GM12878 (cell line): ENCODE results near the gene ZMYND10. TPM values are rescaled to one million over a fixed set of nuclear protein-coding genes. Genes with fewer than 3 reads are reported as not detected.

Experiments used
- ATAC-seq: fragments of 200-7000 bp; cut with Tn5 transposase; 3 replicates; pipeline ENCODE4 v1.9.1; 2020; ENCODE audit warnings: mild to moderate bottlenecking, moderate library complexity
- BruUV-seq: library from RNA; stranded (reverse); fragments of 400-500 nt; replicated peaks from 2 replicates; lab custom pipeline; 2021; lab: Mats Ljungman, UMichigan
- CTCF ChIA-PET: fragments of 300-600 bp; sonication (Branson Sonifier 250); formaldehyde crosslinking; extraction: SDS; loops from one replicate; lab custom pipeline; 2021; ENCODE audit warnings: inconsistent platforms; lab: Yijun Ruan, JAX
- POLR2A ChIA-PET: fragments of 350-600 bp; formaldehyde crosslinking; extraction: SDS; loops from one replicate; lab custom pipeline; 2021; ENCODE audit warnings: inconsistent platforms; lab: Charles Lee
- RAD21 ChIA-PET: fragments of 300-600 bp; sonication (Branson Sonifier 250); formaldehyde crosslinking; loops from one replicate; lab custom pipeline; 2023; ENCODE audit warnings: antibody characterized with exemption; ENCODE audit not compliant: unreplicated experiment; lab: Charles Lee
- SMC1A ChIA-PET: fragments of 300-600 bp; sonication (Branson Sonifier 250); formaldehyde crosslinking; loops from one replicate; lab custom pipeline; 2023; ENCODE audit not compliant: unreplicated experiment, uncharacterized antibody; lab: Charles Lee
- DNase-seq: peaks from one replicate; pipeline ENCODE4 v3.0.0-alpha.2; 2011; ENCODE audit warnings: low read depth, low spot score
- FAIRE-seq: peaks from 3 replicates; lab custom pipeline; 2011; peaks lifted over from hg19 to GRCh38; lab: Jason Lieb, UNC
- H2AFZ ChIP-seq: 2 replicates; pipeline ENCODE4 v1.6.0; 2011; ENCODE audit warnings: low read depth, low read length, control low read depth; ENCODE audit not compliant: control insufficient read depth
- H3K27ac ChIP-seq: 2 replicates; pipeline ENCODE4 v1.5.1; 2011; ENCODE audit warnings: control low read depth; ENCODE audit not compliant: control insufficient read depth, insufficient read depth
- H3K27me3 ChIP-seq, 2 experiments: replicated peaks in 1 of 2; 2 replicates each; pipeline versions ENCODE4 v1.6.0 to v1.6.1; 2011; ENCODE audit warnings: low read length in 1 of 2; ENCODE audit not compliant: control insufficient read depth in 2 of 2, insufficient read depth in 2 of 2
- H3K36me3 ChIP-seq, 2 experiments: 2 replicates each; pipeline ENCODE4 v1.5.1; 2011; ENCODE audit warnings: low read length in 1 of 2; ENCODE audit not compliant: control insufficient read depth in 2 of 2, insufficient read depth in 2 of 2
- H3K4me1 ChIP-seq: 2 replicates; pipeline ENCODE4 v1.6.1; 2011; ENCODE audit warnings: mild to moderate bottlenecking, low read length, moderate library complexity, mixed read lengths; ENCODE audit not compliant: control insufficient read depth, insufficient read depth
- H3K4me2 ChIP-seq: 2 replicates; pipeline ENCODE4 v1.6.0; 2011; ENCODE audit warnings: control low read depth; ENCODE audit not compliant: control insufficient read depth, insufficient read depth
- H3K4me3 ChIP-seq: fragments of 200-600 bp; sonication (generic); 2 replicates; pipeline ENCODE4 v1.5.1; 2016
- H3K79me2 ChIP-seq: 2 replicates; pipeline ENCODE4 v1.6.0; 2011; ENCODE audit warnings: low read length; ENCODE audit not compliant: control insufficient read depth, insufficient read depth
- H3K9ac ChIP-seq: 2 replicates; pipeline ENCODE4 v1.8.0; 2011; ENCODE audit warnings: low read length, control low read depth, mixed read lengths; ENCODE audit not compliant: control insufficient read depth, insufficient read depth
- H3K9me3 ChIP-seq: replicated peaks from 3 replicates; pipeline ENCODE4 v1.5.1; 2011; ENCODE audit warnings: mild to moderate bottlenecking, low read length; ENCODE audit not compliant: control insufficient read depth, insufficient read depth
- H4K20me1 ChIP-seq: 2 replicates; pipeline ENCODE4 v1.6.0; 2011; ENCODE audit not compliant: control insufficient read depth, insufficient read depth
- ATF7 ChIP-seq: fragments of 450-650 bp; IDR thresholded peaks from 2 replicates; pipeline ENCODE4 v1.6.1; 2016; ENCODE audit warnings: low read depth, mild to moderate bottlenecking
- BACH1 ChIP-seq: fragments of 450-650 bp; IDR thresholded peaks from 2 replicates; pipeline ENCODE4 v1.6.1; 2017; ENCODE audit warnings: mild to moderate bottlenecking, borderline replicate concordance
- CREM ChIP-seq: IDR thresholded peaks from 2 replicates; pipeline ENCODE4 v1.6.1; 2014; ENCODE audit warnings: antibody characterized with exemption, low read depth
- EP300 ChIP-seq, 2 experiments: fragments of 150-350 bp in 1 of 2; IDR thresholded peaks; 2 replicates each; pipeline ENCODE4 v1.6.1; 2011 to 2012; ENCODE audit warnings: low read depth in 2 of 2, low read length in 2 of 2, borderline replicate concordance in 1 of 2, improper control_type of control experiment in 1 of 2, inconsistent platforms in 1 of 2; ENCODE audit not compliant: control insufficient read depth in 1 of 2
- LARP7 ChIP-seq: fragments of 450-650 bp; IDR thresholded peaks from 2 replicates; pipeline ENCODE4 v1.6.1; 2017; ENCODE audit warnings: mild to moderate bottlenecking
- NBN ChIP-seq: fragments of 450-650 bp; IDR thresholded peaks from 2 replicates; pipeline ENCODE4 v1.6.1; 2016
- NFYA ChIP-seq: IDR thresholded peaks from 2 replicates; pipeline ENCODE4 v1.6.1; 2011; ENCODE audit warnings: low read depth, mild to moderate bottlenecking, low read length, improper control_type of control experiment, borderline replicate concordance
- NR2F1 ChIP-seq: fragments of 450-650 bp; conservative IDR thresholded peaks from 2 replicates; pipeline ENCODE4 v1.6.1; 2017; ENCODE audit warnings: mild to moderate bottlenecking
- NRF1 ChIP-seq: conservative IDR thresholded peaks from 2 replicates; pipeline ENCODE4 v1.6.1; 2011; ENCODE audit warnings: mild to moderate bottlenecking, low read depth, low read length, improper control_type of control experiment
- POLR2AphosphoS5 ChIP-seq: IDR thresholded peaks from 2 replicates; pipeline ENCODE4 v1.6.1; 2011; ENCODE audit warnings: mild to moderate bottlenecking, low read length, inconsistent platforms
- RB1 ChIP-seq: fragments of 450-650 bp; formaldehyde crosslinking; IDR thresholded peaks from 2 replicates; pipeline ENCODE4 v1.6.1; 2017; ENCODE audit warnings: mild to moderate bottlenecking, borderline replicate concordance
- RFX5 ChIP-seq: IDR thresholded peaks from 2 replicates; pipeline ENCODE4 v1.6.1; 2011; ENCODE audit warnings: low read depth, low read length, improper control_type of control experiment
- SMAD5 ChIP-seq: IDR thresholded peaks from 2 replicates; pipeline ENCODE4 v1.6.1; 2016; ENCODE audit warnings: antibody characterized with exemption, low read depth
- SP1 ChIP-seq: IDR thresholded peaks from one replicate; pipeline ENCODE4 v1.6.1; 2011; ENCODE audit warnings: low read depth, low read length
- YBX1 ChIP-seq: fragments of 450-650 bp; IDR thresholded peaks from 2 replicates; pipeline ENCODE4 v1.6.1; 2016; ENCODE audit warnings: antibody characterized with exemption
- YY1 ChIP-seq: IDR thresholded peaks from 2 replicates; pipeline ENCODE4 v1.6.1; 2011; ENCODE audit warnings: low read depth, mild to moderate bottlenecking, low read length
- ZNF207 ChIP-seq: fragments of 450-650 bp; IDR thresholded peaks from 2 replicates; pipeline ENCODE4 v1.6.1; 2014; ENCODE audit warnings: antibody characterized with exemption, mild to moderate bottlenecking, borderline replicate concordance
- WGBS: methylation state at CpG from one replicate; pipeline ENCODE4 v1.1.6; 2016; ENCODE audit warnings: low lambda C conversion rate; ENCODE audit not compliant: insufficient replicate concordance, insufficient coverage; ENCODE audit errors: missing lambda C conversion rate; 5-methylcytosine and 5-hydroxymethylcytosine counted together
- in situ Hi-C: fragments of 300-500 bp; cut with MboI; formaldehyde crosslinking; loops from 9 replicates; pipeline ENCODE4 v1.14.3; 2018; ENCODE audit warnings: mixed read lengths
- intact Hi-C: fragments of 100-400 bp; cut with micrococcal nuclease; formaldehyde crosslinking; loops from one replicate; pipeline ENCODE4 v1.14.2; 2022; ENCODE audit not compliant: unreplicated experiment
- polyA plus RNA-seq, 11 experiments: library from polyadenylated mRNA; depleted of rRNA in 4 of 11; unstranded in 6 of 11; stranded (reverse) in 5 of 11; fragments of >200 nt; fragmentation: Nextera tagmentation in 4 of 11; fragmentation: Illumina TruSeq in 1 of 11; extraction: Ambion mirVana in 4 of 11; extraction: Trizol in 1 of 11; gene quantifications; 1 replicate in 1 of 11; 2 replicates in 10 of 11; pipeline versions ENCODE4 v1.2.1 to v1.2.3, GENCODE V29; 2011 to 2016; ENCODE audit warnings: inconsistent platforms in 2 of 11, missing spikeins in 2 of 11, low read depth in 1 of 11
- total RNA-seq, 4 experiments: library from RNA; depleted of rRNA in 3 of 4; stranded (reverse); fragments of >200 nt in 3 of 4; fragmentation: Illumina TruSeq in 1 of 4; extraction: Trizol in 1 of 4; gene quantifications; 2 replicates each; pipeline versions ENCODE4 v1.2.1 to v1.2.3, GENCODE V29; 2013 to 2021
- TF ChIP-seq, protein P1 (sequence below): fragments of 450-650 bp; IDR thresholded peaks from 2 replicates; pipeline ENCODE4 v1.6.1; 2016; ENCODE audit warnings: mild to moderate bottlenecking, moderate library complexity, borderline replicate concordance
- TF ChIP-seq, protein P2 (sequence below): IDR thresholded peaks from 2 replicates; pipeline ENCODE4 v1.6.1; 2012; ENCODE audit warnings: low read depth, low read length, improper control_type of control experiment

The ZMYND10 gene
- total and polyA plus RNA-seq, 10 of the 15 experiments (the other 5 are each of a cell fraction or from before 2014, with no cell fraction given) = 0.11 to 1.0 (median 0.37) TPM

DNA sequence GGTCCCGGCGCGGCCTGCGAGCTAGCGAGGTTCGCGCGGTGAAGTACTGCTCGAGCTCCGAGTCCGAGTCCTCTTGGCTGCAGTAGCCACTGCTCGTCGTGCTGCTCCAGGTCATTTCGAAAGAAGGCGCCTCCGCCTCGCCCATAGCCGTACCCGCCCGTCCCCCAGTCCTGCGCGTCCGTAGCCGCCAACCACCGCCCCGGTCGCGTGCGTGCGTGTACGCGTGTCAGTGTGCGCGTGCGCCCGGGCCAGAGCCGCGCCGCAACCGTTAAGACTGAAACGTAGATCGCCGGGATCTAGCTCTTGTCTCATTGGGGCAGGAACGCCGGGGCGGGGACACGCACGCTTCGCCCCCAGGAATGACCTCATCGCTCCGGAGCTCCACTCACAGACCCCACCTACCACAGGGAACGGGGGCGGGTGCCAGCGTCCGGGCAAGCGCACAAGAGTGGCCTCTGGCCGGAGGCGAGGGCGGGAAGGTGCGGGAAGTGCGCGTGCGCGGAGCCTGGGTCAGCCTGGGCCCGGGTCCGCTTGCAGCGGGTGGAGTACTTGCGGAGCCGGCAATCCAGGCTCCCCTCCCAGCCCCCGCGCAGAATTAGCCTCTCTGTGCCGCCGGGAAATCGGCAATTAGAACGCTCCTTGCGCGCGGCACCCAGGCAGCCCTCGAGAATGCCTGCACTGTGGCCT, 8.2 kb downstream of the ZMYND10 start:
- peak overlapping the region; percentile 96 for H3K4me3 ChIP-seq
- H3K9ac ChIP-seq = peak overlapping the region; percentile 86
- under 1% methylated on average over 73 of the region's 79 CpGs for WGBS
- RAD21 ChIA-PET = interaction anchor here (0.8 to 2.7 kb wide), 17 partner anchors 10 to 1163 kb away, joined by 3 to 21 read pairs (median 3); partner anchors contain the start of genes CYB561D2, DCAF1, GNAI2 and HYAL2
- SMC1A ChIA-PET = interaction anchor here (0.9 to 1.8 kb wide), 9 partner anchors 9 to 275 kb away, joined by 3 to 20 read pairs (median 4); partner anchors contain the start of genes CISH, GNAI2, HYAL2 and HYAL3
- H3K36me3 ChIP-seq = peaks cover 1 to 6% of the 10 kb centered on the region in 2 experiments
- no peaks in the 10 kb centered on the region for H3K27me3 ChIP-seq
- POLR2A ChIA-PET = interaction anchor here (0.6 to 7.0 kb wide), 27 partner anchors 9 to 285 kb away, joined by 3 to 84 read pairs (median 5); partner anchors contain the start of genes C3orf18, CISH, CYB561D2 and GNAI2
- DNase-seq (peak; percentile 96), ATAC-seq (peak; percentile 83), FAIRE-seq (peak; percentile 64)
- peaks cover 10% of the 10 kb centered on the region; the same call in 1 of the 2 replicates for H3K4me1 ChIP-seq
- no peaks in the 10 kb centered on the region for H3K9me3 ChIP-seq
- in situ Hi-C loops (loop anchor here (10.0 kb wide), 1 partner anchor 1057 kb away; the partner anchor contains the start of gene RBM15B), intact Hi-C loops (loop anchor here (5.0 kb wide), 2 partner anchors 40 to 100 kb away; partner anchors contain the start of genes GNAI2, HYAL3 and NAA80)
- CTCF ChIA-PET = interaction anchor here (0.6 to 10.5 kb wide), 10 partner anchors 8 to 665 kb away, joined by 3 to 72 read pairs (median 4); partner anchors contain the start of genes CYB561D2, HYAL2, NPRL2 and TUSC2
- no TSS peak for BruUV-seq
- H4K20me1 ChIP-seq = no peaks in the 10 kb centered on the region; the same call in 1 of the 2 replicates
- H3K4me2 ChIP-seq = peak overlapping the region; percentile 77
- H2AFZ ChIP-seq = peak overlapping the region; percentile 78
- H3K27ac ChIP-seq = peak overlapping the region; percentile 92
- H3K79me2 ChIP-seq = peaks cover 76% of the 10 kb centered on the region
- TF ChIP-seq BACH1 = peak; percentile 74
- TF ChIP-seq CREM = peak; percentile 74; the same call in 1 of the 2 replicates
- TF ChIP-seq YBX1 = no peak
- TF ChIP-seq YY1 = no peak
- TF ChIP-seq SMAD5 = peak; percentile 56; the same call in 1 of the 2 replicates
- TF ChIP-seq SP1 = peak; percentile 60
- TF ChIP-seq LARP7 = peak; percentile 95
- TF ChIP-seq POLR2AphosphoS5 = peak; percentile 80
- TF ChIP-seq NR2F1 = peak; percentile 68
- 0 out of 4 replicates have a peak, but pooled peaks of 1 of the 2 experiments have one; percentile 33 for TF ChIP-seq EP300 (IDR thresholded peaks at IDR 0.05; ENCODE audit: borderline replicate concordance in 1 of 2, control insufficient read depth in 1 of 2, low read depth in 2 of 2, low read length in 2 of 2)
- peak; percentile 52 for TF ChIP-seq NRF1
- TF ChIP-seq RFX5 = peak; percentile 19; the same call in 1 of the 2 replicates
- peak; percentile 62; the same call in 1 of the 2 replicates for TF ChIP-seq RB1
- TF ChIP-seq NBN = peak; percentile 48
- TF ChIP-seq ZNF207 = peak; percentile 62; the same call in 1 of the 2 replicates
- TF ChIP-seq ATF7 = peak; percentile 98
- TF ChIP-seq NFYA = no peak
- TF ChIP-seq, protein P1, sequence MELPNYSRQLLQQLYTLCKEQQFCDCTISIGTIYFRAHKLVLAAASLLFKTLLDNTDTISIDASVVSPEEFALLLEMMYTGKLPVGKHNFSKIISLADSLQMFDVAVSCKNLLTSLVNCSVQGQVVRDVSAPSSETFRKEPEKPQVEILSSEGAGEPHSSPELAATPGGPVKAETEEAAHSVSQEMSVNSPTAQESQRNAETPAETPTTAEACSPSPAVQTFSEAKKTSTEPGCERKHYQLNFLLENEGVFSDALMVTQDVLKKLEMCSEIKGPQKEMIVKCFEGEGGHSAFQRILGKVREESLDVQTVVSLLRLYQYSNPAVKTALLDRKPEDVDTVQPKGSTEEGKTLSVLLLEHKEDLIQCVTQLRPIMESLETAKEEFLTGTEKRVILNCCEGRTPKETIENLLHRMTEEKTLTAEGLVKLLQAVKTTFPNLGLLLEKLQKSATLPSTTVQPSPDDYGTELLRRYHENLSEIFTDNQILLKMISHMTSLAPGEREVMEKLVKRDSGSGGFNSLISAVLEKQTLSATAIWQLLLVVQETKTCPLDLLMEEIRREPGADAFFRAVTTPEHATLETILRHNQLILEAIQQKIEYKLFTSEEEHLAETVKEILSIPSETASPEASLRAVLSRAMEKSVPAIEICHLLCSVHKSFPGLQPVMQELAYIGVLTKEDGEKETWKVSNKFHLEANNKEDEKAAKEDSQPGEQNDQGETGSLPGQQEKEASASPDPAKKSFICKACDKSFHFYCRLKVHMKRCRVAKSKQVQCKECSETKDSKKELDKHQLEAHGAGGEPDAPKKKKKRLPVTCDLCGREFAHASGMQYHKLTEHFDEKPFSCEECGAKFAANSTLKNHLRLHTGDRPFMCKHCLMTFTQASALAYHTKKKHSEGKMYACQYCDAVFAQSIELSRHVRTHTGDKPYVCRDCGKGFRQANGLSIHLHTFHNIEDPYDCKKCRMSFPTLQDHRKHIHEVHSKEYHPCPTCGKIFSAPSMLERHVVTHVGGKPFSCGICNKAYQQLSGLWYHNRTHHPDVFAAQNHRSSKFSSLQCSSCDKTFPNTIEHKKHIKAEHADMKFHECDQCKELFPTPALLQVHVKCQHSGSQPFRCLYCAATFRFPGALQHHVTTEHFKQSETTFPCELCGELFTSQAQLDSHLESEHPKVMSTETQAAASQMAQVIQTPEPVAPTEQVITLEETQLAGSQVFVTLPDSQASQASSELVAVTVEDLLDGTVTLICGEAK = no peak
- TF ChIP-seq, protein P2, sequence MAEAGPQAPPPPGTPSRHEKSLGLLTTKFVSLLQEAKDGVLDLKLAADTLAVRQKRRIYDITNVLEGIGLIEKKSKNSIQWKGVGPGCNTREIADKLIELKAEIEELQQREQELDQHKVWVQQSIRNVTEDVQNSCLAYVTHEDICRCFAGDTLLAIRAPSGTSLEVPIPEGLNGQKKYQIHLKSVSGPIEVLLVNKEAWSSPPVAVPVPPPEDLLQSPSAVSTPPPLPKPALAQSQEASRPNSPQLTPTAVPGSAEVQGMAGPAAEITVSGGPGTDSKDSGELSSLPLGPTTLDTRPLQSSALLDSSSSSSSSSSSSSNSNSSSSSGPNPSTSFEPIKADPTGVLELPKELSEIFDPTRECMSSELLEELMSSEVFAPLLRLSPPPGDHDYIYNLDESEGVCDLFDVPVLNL = peak; percentile 88
